ENCODE results near the gene PLCB4. TPM values are rescaled to one million over a fixed set of nuclear protein-coding genes. Genes with fewer than 3 reads are reported as not detected.

PLCB4 gene
- total RNA-seq, 2 experiments from 2014 or later: 0.06 TPM; not detected in 1

DNA sequence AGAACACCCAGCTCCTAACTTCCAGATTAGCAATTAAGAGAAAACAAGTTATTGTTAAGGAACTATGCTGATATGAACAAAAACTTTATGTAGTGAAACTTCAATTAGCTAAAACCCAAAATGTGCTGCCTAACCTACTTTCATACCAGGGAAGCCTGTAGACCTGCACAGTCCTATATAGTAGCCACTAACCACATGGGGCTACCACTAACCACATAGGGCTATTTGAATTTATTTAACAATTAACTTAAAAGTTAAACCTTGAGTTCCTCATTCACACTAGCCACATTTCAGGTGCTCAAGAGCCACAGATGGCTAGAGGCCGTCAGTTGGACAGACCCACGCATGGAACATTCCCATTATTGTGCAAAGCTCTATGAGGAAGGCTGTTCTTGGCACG, 373.1 kb downstream of the PLCB4 start:
- TF ChIP-seq, protein P1, sequence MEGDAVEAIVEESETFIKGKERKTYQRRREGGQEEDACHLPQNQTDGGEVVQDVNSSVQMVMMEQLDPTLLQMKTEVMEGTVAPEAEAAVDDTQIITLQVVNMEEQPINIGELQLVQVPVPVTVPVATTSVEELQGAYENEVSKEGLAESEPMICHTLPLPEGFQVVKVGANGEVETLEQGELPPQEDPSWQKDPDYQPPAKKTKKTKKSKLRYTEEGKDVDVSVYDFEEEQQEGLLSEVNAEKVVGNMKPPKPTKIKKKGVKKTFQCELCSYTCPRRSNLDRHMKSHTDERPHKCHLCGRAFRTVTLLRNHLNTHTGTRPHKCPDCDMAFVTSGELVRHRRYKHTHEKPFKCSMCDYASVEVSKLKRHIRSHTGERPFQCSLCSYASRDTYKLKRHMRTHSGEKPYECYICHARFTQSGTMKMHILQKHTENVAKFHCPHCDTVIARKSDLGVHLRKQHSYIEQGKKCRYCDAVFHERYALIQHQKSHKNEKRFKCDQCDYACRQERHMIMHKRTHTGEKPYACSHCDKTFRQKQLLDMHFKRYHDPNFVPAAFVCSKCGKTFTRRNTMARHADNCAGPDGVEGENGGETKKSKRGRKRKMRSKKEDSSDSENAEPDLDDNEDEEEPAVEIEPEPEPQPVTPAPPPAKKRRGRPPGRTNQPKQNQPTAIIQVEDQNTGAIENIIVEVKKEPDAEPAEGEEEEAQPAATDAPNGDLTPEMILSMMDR (IDR thresholded peaks at IDR 0.05): no peak
- intact Hi-C loops (cut with DNase I, micrococcal nuclease): no loop called here
- Mint-ChIP-seq H3K27ac (no peak overlapping the region), H3K36me3 (ENCODE audit: low read depth) (no peaks in the 10 kb centered on the region), H3K27me3 (no peaks in the 10 kb centered on the region), H3K4me1 (ENCODE audit: low read depth) (no peaks in the 10 kb centered on the region), H3K9me3 (peaks cover 11% of the 10 kb centered on the region), H3K4me3 (no peak overlapping the region)
- H3K4me1 ChIP-seq (ENCODE audit: insufficient read depth, low read length): no peaks in the 10 kb centered on the region
- H3K27me3 ChIP-seq (ENCODE audit: control insufficient read depth in 1 of 2, insufficient read depth in 2 of 2, low read length in 2 of 2): no peaks in the 10 kb centered on the region
- H3K36me3 ChIP-seq (ENCODE audit: insufficient read depth, low read length): no peaks in the 10 kb centered on the region
- H3K27ac ChIP-seq (ENCODE audit: low read depth in 1 of 2, low read length in 2 of 2): no peak overlapping the region
- no peak overlapping the region for H3K4me3 ChIP-seq (ENCODE audit: low read length)
- ChIA-PET POLR2A (no interaction called here), CTCF (no interaction called here)
- ATAC-seq (ENCODE audit: poor library complexity) (no peak), DNase-seq (no peak)
- peaks cover 0 to 4% of the 10 kb centered on the region in 2 experiments for H3K9me3 ChIP-seq (ENCODE audit: control insufficient read depth in 1 of 2, insufficient read depth in 1 of 2, low read length in 2 of 2)

GRCh38 chr20:9442858-9443257, 374.0 kb downstream of the PLCB4 start:
- no peak for ATAC-seq (ENCODE audit: poor library complexity)
- Mint-ChIP-seq H3K4me1 (ENCODE audit: low read depth) (no peaks in the 10 kb centered on the region), H3K27ac (no peak overlapping the region), H3K36me3 (ENCODE audit: low read depth) (no peaks in the 10 kb centered on the region), H3K9me3 (peaks cover 8% of the 10 kb centered on the region), H3K27me3 (no peaks in the 10 kb centered on the region), H3K4me3 (no peak overlapping the region)
- peaks cover 0 to 4% of the 10 kb centered on the region in 2 experiments for H3K9me3 ChIP-seq (ENCODE audit: control insufficient read depth in 1 of 2, insufficient read depth in 1 of 2, low read length in 2 of 2)
- CTCF ChIA-PET: no interaction called here
- H3K4me1 ChIP-seq (ENCODE audit: insufficient read depth, low read length): no peaks in the 10 kb centered on the region
- H3K27me3 ChIP-seq (ENCODE audit: control insufficient read depth in 1 of 2, insufficient read depth in 2 of 2, low read length in 2 of 2): no peaks in the 10 kb centered on the region
- intact Hi-C loops (cut with DNase I, micrococcal nuclease): no loop called here
- peak in 1 of 14 experiments; percentile 2 for DNase-seq
- TF ChIP-seq, protein P1 (IDR thresholded peaks at IDR 0.05): no peak
- no peaks in the 10 kb centered on the region for H3K36me3 ChIP-seq (ENCODE audit: insufficient read depth, low read length)
- H3K27ac ChIP-seq (ENCODE audit: low read depth in 1 of 2, low read length in 2 of 2): no peak overlapping the region
- POLR2A ChIA-PET: no interaction called here
- no peak overlapping the region for H3K4me3 ChIP-seq (ENCODE audit: low read length)

GRCh38 chr20:9444921-9445320, 376.0 kb downstream of the PLCB4 start:
- H3K27ac ChIP-seq (ENCODE audit: low read depth in 1 of 2, low read length in 2 of 2): no peak overlapping the region
- intact Hi-C loops (cut with DNase I, micrococcal nuclease): no loop called here
- no peaks in the 10 kb centered on the region for H3K36me3 ChIP-seq (ENCODE audit: insufficient read depth, low read length)
- H3K27ac Mint-ChIP-seq: no peak overlapping the region
- no peaks in the 10 kb centered on the region for H3K9me3 ChIP-seq (ENCODE audit: control insufficient read depth in 1 of 2, insufficient read depth in 1 of 2, low read length in 2 of 2)
- H3K27me3 ChIP-seq (ENCODE audit: control insufficient read depth in 1 of 2, insufficient read depth in 2 of 2, low read length in 2 of 2): no peaks in the 10 kb centered on the region
- no peaks in the 10 kb centered on the region for H3K4me1 Mint-ChIP-seq (ENCODE audit: low read depth)
- TF ChIP-seq, protein P1 (IDR thresholded peaks at IDR 0.05): no peak
- DNase-seq: no peak
- POLR2A ChIA-PET: no interaction called here
- CTCF ChIA-PET: no interaction called here
- no peak overlapping the region for H3K4me3 ChIP-seq (ENCODE audit: low read length)
- no peak for ATAC-seq (ENCODE audit: poor library complexity)
- H3K4me1 ChIP-seq (ENCODE audit: insufficient read depth, low read length): no peaks in the 10 kb centered on the region
- peaks cover under 1% of the 10 kb centered on the region for H3K9me3 Mint-ChIP-seq
- H3K4me3 Mint-ChIP-seq: no peak overlapping the region
- no peaks in the 10 kb centered on the region for H3K36me3 Mint-ChIP-seq (ENCODE audit: low read depth)
- no peaks in the 10 kb centered on the region for H3K27me3 Mint-ChIP-seq

Measured in CD4-positive, alpha-beta T cell (primary cell).